HL-60 (cell line): Measurements from ENCODE around the gene APOBEC3B.
"Not testable (repeated sequence)": the region's sequence is repeated elsewhere in the genome, so short reads cannot be mapped to it uniquely, and the experiment has no call there.

ENCODE experiments used
- DNase-seq, 2 experiments: peaks; one replicate each; pipeline ENCODE4 v3.0.0-alpha.2; 2010 to 2020; ENCODE audit warnings: low read depth in 1 of 2, low spot score in 1 of 2
- H3K27ac ChIP-seq: fragments of 250-450 bp; sonication (Bioruptor Pico); replicated peaks from 2 replicates; pipeline ENCODE4 v1.5.1; 2020; ENCODE audit warnings: mild to moderate bottlenecking, moderate library complexity
- H3K27me3 ChIP-seq: fragments of 250-450 bp; sonication (Bioruptor Pico); 2 replicates; pipeline ENCODE4 v1.5.1; 2021; ENCODE audit warnings: mild to moderate bottlenecking, moderate library complexity; ENCODE audit not compliant: insufficient read depth, poor library complexity, severe bottlenecking
- H3K4me3 ChIP-seq: replicated peaks from 2 replicates; pipeline ENCODE4 v1.5.1; 2011; ENCODE audit warnings: mild to moderate bottlenecking, control low read depth, low read length; ENCODE audit not compliant: insufficient read depth
- GABPA ChIP-seq: IDR thresholded peaks from 2 replicates; pipeline ENCODE4 v1.6.1; 2012; ENCODE audit warnings: low read depth
- POLR2AphosphoS5 ChIP-seq: IDR thresholded peaks from 2 replicates; pipeline ENCODE4 v1.6.1; 2012; ENCODE audit warnings: low read depth
- REST ChIP-seq: IDR thresholded peaks from 2 replicates; pipeline ENCODE4 v1.6.1; 2012; ENCODE audit warnings: low read depth; ENCODE audit not compliant: insufficient replicate concordance
- SPI1 ChIP-seq: IDR thresholded peaks from 2 replicates; pipeline ENCODE4 v1.6.1; 2012; ENCODE audit warnings: low read depth, mild to moderate bottlenecking, borderline replicate concordance
- TF ChIP-seq, protein P1 (sequence below): IDR thresholded peaks from one replicate; pipeline ENCODE4 v1.5.1; 2011; ENCODE audit warnings: low read length, control low read depth, inconsistent platforms; ENCODE audit not compliant: insufficient read depth

Gene APOBEC3B

DNA sequence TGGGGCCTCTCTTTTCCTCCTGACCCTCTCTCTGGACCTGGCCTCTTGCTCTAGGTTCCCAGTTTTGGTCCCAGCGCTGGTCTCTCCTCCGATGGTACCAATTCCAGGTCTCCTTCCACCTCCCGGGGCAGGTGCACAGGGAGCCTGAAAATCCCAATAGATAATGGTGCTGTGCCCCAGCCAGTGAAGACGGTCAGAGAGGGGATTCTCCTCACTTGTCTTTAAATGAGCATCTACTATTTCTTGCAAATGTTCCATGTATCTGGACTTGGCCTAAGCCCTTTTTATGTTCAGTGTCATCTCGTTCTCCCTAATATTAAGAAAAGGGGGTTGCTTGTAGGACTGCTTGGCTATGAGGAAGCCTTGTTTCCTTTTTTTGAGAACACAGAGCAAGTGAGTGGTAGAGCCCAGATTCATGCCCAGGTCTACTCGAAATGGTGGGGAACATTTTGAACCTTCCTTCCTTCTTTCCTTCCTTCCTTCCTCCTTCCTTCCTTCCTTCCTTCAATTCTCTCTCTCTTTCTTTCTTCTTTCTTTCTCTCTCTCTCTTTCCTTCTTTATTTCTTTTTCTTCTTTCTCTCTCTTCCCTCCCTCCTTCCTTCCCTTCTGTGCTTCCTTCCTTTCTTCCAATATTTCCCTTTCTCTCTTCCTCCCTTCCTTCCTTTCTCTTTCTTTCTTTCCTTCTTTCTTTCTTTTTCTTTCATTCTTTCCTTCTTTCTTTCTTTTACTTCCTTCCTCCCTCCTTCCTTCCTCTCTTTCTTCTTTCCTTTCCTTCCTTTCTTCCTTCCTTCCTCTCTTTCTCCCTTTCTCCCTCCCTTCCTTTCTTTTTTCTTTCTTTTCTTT, 24.1 kb upstream of the APOBEC3B start:
- Histone ChIP-seq H3K4me3 (no peak overlapping the region), H3K27ac (no peak overlapping the region), H3K27me3 (peaks cover 3% of the 10 kb centered on the region)
- TF ChIP-seq, protein P1, sequence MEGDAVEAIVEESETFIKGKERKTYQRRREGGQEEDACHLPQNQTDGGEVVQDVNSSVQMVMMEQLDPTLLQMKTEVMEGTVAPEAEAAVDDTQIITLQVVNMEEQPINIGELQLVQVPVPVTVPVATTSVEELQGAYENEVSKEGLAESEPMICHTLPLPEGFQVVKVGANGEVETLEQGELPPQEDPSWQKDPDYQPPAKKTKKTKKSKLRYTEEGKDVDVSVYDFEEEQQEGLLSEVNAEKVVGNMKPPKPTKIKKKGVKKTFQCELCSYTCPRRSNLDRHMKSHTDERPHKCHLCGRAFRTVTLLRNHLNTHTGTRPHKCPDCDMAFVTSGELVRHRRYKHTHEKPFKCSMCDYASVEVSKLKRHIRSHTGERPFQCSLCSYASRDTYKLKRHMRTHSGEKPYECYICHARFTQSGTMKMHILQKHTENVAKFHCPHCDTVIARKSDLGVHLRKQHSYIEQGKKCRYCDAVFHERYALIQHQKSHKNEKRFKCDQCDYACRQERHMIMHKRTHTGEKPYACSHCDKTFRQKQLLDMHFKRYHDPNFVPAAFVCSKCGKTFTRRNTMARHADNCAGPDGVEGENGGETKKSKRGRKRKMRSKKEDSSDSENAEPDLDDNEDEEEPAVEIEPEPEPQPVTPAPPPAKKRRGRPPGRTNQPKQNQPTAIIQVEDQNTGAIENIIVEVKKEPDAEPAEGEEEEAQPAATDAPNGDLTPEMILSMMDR = no peak
- no peak for TF ChIP-seq SPI1
- no peak for TF ChIP-seq GABPA
- TF ChIP-seq POLR2AphosphoS5 = no peak
- TF ChIP-seq REST = no peak
- no peak for DNase-seq

- H3K27ac ChIP-seq, H3K4me3 ChIP-seq, H3K27me3 ChIP-seq, DNase-seq: not testable (repeated sequence)
Measured at GRCh38 chr22:38958651-38958943, 23.6 kb upstream of the APOBEC3B start.

GRCh38 chr22:38959590-38959989, 22.6 kb upstream of the APOBEC3B start:
- TF ChIP-seq, protein P1 = no peak
- TF ChIP-seq POLR2AphosphoS5 = no peak
- TF ChIP-seq REST = no peak
- H3K27me3 ChIP-seq = peaks cover 3% of the 10 kb centered on the region

DNA sequence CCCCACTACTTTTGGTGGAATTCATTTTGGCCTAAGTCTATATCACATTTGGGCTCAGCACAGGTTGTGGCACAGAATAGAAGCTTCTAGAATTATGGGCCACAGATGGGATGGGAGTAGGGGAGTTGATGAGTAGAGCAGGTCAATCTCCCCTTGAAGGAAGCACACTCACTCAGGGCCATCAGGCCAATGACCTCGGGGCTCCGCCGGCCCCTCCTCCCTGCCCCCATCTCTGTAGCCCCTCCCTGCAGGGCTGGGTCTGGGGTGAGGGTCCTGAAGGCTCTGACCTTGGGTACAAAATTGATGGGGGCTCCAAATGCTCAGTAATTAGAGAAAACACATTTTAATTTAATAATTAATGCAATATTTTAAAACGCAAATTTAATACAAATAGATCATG, 21.5 kb upstream of the APOBEC3B start:
- DNase-seq, H3K4me3 ChIP-seq, H3K27ac ChIP-seq, H3K27me3 ChIP-seq: not testable (repeated sequence)

More at GRCh38 chr22:38959590-38959989, 22.6 kb upstream of the APOBEC3B start:
- DNase-seq = no peak
- Histone ChIP-seq H3K27ac (no peak overlapping the region), H3K4me3 (no peak overlapping the region)

DNA sequence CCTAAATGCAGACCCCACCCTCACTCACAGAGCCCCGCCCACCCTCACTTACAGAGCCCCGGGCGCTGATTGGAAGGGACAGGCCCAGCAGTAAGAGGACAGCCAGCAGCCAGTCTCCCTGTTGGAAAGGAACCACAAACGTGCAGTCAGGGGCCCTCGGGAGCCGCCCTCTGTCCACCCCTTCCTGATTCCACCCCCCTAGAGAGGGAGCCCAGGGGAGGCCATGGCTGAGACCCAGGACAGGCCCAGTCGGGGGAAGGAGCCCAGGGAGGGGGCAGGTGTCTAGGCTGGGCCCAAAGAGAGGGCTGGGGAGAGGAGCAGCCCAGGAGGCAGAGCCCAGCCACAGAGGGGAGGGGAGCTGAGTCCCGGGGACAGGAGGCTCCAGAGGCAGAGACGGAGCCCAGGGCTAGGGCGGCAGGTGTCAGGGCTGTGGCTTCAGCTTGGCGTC, 18.8 kb upstream of the APOBEC3B start:
- H3K27ac ChIP-seq, H3K27me3 ChIP-seq, DNase-seq, H3K4me3 ChIP-seq: not testable (repeated sequence)
